Urinary bladder (tissue), 4 donors: Measurements from ENCODE around the gene CCDC40. TPM values are rescaled to one million over a fixed set of nuclear protein-coding genes. Genes with fewer than 3 reads are reported as not detected.

ENCODE experiments used
- DNase-seq: peaks from one replicate; pipeline ENCODE4 v3.0.0-alpha.2; 2015; ENCODE audit errors: extremely low spot score
- H3K27ac ChIP-seq: one replicate; pipeline ENCODE4 v1.5.1; 2013; ENCODE audit warnings: low read depth, mild to moderate bottlenecking, moderate library complexity
- H3K36me3 ChIP-seq: one replicate; pipeline ENCODE4 v1.6.1; 2013; ENCODE audit warnings: mild to moderate bottlenecking, moderate library complexity; ENCODE audit not compliant: insufficient read depth
- H3K4me1 ChIP-seq: one replicate; pipeline ENCODE4 v1.6.1; 2013; ENCODE audit warnings: mild to moderate bottlenecking, moderate library complexity; ENCODE audit not compliant: insufficient read depth
- H3K4me3 ChIP-seq: one replicate; pipeline ENCODE4 v1.5.1; 2013; ENCODE audit warnings: low read depth, low read length
- WGBS: extraction: QIAGEN DNeasy Blood & Tissue Kit; methylation state at CpG from one replicate; pipeline ENCODE4 v1.1.7; 2013; 5-methylcytosine and 5-hydroxymethylcytosine counted together
- polyA plus RNA-seq: library from polyadenylated mRNA; stranded (reverse); fragments of 200-250 nt; gene quantifications from one replicate; pipeline ENCODE4 v1.2.3, GENCODE V29; 2013
- total RNA-seq: library from RNA; depleted of rRNA; stranded (reverse); fragments of >200 nt; gene quantifications from one replicate; pipeline ENCODE4 v1.2.3, GENCODE V29; 2014
- donor health status: healthy with polysubstance abuse.
- donor health status: healthy.

Gene CCDC40
- total and polyA plus RNA-seq, 2 donors: 2.2 to 8.0 TPM

DNA sequence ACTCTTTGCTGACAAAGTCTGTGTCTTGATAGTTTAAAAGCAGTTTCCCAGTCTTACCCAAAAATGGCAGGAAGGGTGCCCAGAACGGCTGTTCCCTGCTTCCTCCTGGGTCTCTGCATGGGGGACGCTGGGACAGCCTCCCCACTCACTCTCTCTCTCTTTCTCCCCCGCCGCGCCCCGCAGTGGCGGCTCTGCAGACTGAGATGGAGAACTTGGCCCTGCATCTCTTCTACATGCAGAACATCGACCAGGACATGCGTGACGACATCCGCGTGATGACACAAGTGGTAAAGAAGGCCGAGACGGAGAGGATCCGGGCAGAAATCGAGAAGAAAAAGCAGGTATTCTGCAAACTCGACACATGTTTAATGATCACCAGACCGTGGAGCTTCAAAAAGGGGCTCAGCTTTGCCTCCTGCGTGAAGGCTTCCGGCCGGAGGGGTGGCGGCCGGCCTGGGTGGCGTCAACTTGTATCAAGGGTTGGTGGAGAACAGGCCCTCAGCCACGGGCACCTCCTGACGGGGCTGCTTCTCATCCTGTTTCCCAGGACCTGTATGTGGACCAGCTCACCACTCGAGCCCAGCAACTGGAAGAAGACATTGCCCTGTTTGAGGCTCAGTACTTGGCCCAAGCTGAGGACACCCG lies 22.0 kb downstream of the CCDC40 start:
- H3K27ac ChIP-seq: no peak overlapping the region
- H3K36me3 ChIP-seq: no peaks in the 10 kb centered on the region
- H3K4me1 ChIP-seq: no peaks in the 10 kb centered on the region
- WGBS: 96% methylated on average over 28 of the region's 28 CpGs
- no peak overlapping the region for H3K4me3 ChIP-seq
- no peak for DNase-seq

DNA sequence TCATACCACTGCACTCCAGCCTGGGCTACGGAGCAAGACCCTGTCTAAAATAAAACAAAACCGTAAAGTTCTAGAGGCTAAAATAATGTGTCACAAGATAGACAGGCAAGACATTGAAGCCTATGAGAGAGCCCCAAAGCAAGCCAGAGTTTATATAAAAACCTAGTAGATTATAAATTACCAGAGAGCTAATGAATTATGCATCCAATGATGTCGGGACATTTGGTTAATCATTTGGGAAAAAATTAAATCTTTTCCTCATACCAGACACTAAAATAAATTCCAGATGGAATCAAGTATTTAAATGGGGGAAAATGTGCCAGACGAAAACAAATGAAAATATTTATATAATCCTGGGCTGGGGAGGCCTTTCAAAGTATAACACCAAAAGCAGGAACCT lies 24.2 kb downstream of the CCDC40 start:
- 67% methylated on average over 4 of the region's 4 CpGs for WGBS
- Histone ChIP-seq H3K36me3 (no peaks in the 10 kb centered on the region), H3K4me3 (no peak overlapping the region), H3K27ac (no peak overlapping the region), H3K4me1 (no peaks in the 10 kb centered on the region)
- DNase-seq: no peak

DNA sequence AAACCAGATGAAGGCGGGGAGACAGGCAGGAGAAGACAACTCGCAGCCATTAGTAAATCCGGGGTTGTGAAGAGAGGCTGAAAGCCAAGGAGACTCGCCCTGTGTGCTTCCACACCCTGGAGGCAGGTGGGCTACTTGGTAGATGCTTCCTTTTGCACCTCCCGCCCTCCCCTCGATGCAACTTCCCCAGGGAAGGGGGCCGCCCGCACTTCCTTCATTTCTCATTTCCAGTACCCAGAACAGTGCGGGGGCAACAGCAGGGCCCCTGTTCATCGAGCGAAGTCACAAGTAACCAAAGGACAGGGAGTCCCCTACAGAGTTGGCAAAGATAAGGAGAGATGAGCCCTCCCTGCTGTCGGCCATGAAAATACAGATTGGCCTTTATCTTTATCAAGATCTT lies 25.0 kb downstream of the CCDC40 start:
- H3K4me3 ChIP-seq: no peak overlapping the region
- no peaks in the 10 kb centered on the region for H3K4me1 ChIP-seq
- no peaks in the 10 kb centered on the region for H3K36me3 ChIP-seq
- DNase-seq: no peak
- 91% methylated on average over 12 of the region's 12 CpGs for WGBS
- H3K27ac ChIP-seq: no peak overlapping the region

DNA sequence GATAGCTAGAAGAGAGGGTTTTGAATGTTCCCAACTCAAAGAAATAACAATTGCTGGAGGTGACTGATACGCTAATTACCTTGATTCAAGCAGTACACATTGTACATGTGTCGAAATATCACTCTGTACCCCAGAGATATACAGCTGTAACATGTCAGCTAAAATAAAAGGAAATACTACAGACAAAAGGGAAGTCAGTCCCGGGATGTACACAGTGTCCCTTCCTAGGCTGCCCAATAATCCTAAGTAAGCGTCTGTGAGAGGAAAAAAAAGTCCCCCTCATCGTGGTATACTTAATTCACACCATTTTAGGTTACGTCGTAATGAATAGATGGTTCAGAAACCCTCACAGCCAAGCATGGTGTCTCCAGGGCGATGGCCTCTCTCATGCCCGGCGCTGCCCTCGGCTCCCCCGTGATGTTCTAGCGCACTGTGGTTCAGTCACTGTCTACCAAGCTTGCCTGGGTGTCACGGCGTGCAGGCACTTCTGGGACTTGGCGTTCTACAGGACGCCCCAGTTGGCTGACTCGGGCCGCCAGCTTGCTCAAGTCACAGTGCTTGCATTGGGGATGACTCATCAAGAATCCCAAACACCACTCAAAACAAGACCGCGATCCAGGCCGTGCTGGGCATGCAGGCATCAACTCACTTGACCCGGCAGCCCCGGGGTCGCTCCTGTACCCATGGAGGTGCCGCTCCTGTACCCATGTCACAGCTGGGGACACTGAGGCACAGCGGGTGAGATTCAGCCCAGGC lies 27.6 kb downstream of the CCDC40 start:
- no peak for DNase-seq
- Histone ChIP-seq H3K36me3 (no peaks in the 10 kb centered on the region), H3K4me1 (no peaks in the 10 kb centered on the region), H3K27ac (no peak overlapping the region), H3K4me3 (no peak overlapping the region)
- WGBS: 80% methylated on average over 27 of the region's 27 CpGs

DNA sequence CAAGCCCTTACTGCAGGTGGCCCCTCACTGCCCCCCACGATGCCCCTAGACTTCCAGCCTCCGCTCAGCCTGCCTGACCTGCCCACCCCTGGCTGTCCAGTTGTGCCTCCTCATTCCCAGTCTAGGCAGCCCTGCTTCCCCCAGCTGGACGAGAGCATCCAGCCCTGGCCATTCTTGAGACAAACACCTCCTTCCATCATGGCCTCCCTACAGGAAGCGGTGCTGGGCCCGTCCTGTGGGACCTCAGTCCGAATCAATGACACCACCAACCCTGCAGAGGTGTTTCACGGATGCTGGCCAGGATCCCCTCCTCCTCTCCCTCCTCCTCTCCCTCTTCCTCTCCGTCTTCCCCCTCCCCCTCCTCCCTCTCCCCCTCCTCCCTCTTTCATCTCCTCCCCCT lies 28.3 kb downstream of the CCDC40 start:
- Histone ChIP-seq H3K4me3 (no peak overlapping the region), H3K36me3 (no peaks in the 10 kb centered on the region), H3K4me1 (no peaks in the 10 kb centered on the region), H3K27ac (no peak overlapping the region)
- 76% methylated on average over 8 of the region's 8 CpGs for WGBS
- no peak for DNase-seq

DNA sequence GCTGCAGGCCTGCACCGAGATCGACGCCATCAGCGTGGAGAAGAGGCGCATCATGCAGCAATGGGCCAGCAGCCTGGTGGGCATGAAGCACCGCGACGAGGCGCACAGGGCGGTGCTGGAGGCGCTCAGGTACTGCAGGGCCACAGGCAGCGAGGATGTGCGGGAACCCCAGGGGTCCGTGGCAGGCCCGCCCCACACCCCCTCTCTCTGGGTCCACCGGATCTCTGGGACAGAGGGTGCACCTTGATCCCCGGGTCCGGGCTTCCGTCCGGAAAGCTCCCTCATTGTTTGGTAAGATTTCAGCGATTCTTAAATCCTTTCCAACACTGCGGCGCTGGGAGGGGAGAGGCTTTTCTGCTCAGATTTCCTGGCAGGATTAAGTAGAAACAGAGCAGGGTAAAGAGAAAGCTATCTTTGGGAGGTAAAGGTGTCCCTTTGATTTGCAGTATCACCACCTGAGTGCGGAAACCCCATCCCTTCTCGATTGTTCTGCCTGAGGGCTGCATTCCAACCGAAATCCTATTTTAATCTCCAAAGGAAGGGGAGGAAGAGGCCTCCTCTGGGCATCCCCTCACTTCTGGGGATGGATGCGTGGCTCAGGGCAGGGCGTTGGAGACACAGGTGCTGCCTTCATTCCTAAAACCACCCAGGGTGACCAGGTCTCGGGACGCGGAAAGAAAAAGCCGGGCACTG lies 29.2 kb downstream of the CCDC40 start:
- H3K4me3 ChIP-seq: no peak overlapping the region
- WGBS: 84% methylated on average over 32 of the region's 32 CpGs
- no peaks in the 10 kb centered on the region for H3K4me1 ChIP-seq
- no peak for DNase-seq
- no peak overlapping the region for H3K27ac ChIP-seq
- H3K36me3 ChIP-seq: no peaks in the 10 kb centered on the region

DNA sequence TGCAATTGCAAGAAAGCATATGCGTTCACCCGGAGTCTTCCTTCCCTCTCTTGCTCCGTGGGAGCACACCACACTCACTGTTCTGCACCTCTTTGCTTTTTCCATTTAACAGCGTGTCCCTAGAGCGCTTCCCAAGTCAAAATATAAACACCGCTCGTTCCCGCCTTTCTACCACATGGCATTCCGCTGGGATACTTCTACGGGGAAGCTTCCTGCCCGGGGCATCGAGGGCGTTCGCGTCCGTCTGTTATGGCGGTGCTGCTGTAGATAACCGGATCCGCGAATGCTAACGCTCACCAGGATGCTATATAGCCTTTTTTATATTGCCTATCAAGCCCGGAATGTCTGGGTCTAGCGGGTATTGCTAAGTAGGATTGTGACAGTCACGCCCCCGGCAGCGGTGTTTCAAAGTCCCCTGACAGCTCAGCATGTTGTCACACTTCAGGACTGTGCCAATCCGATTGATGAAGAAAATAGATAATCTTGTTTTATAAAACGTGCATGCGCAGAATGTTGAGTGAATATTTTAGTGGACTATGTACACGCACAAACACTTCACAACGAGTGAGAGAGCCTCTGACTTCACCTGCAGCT lies 31.0 kb downstream of the CCDC40 start:
- no peak for DNase-seq
- Histone ChIP-seq H3K4me1 (no peaks in the 10 kb centered on the region), H3K27ac (no peak overlapping the region), H3K4me3 (no peak overlapping the region), H3K36me3 (no peaks in the 10 kb centered on the region)
- 92% methylated on average over 31 of the region's 31 CpGs for WGBS

DNA sequence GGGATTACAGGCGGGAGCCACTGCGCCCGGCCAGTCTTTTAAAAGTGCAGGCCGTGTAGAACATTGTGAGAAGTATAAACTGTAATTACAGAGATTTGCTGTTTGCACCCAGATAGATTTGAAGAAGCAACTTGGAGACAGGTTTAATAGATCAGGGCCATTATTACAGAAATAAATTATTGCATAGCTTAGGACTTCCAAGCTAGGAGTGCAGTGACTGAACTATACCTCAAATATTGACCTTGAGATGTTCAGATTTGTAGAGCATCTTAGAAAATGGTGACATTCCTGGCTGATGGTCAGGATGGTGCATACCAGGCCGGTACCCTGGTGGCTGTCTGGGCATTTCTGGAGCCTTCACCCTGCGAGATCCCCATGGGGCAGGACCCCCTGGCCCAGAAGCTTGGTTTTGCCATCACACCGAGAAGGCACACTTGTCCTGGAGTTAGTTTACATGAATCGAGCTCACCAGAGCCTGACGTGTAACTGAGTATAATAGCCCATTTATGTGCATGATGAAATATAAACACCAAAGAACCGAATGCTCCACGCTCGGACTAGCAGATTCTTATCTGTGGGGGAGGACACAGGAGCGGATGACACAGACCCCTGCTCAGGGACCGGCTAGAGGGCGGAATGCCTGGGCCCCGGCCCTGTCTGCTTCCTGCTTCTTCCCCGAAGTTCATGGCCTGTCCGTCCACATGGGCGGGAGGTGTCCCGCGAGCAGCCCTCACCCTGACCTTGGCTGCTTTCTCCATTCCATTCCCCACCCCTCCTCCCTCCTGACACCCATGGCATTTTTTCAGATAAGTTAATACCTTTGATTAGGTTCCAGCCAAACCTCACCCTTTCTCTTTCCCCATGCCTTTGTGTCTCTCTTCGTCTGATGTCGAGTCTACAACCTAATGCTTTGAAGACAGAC lies 32.1 kb downstream of the CCDC40 start:
- H3K4me3 ChIP-seq: no peak overlapping the region
- 34% methylated on average over 23 of the region's 23 CpGs for WGBS

DNA sequence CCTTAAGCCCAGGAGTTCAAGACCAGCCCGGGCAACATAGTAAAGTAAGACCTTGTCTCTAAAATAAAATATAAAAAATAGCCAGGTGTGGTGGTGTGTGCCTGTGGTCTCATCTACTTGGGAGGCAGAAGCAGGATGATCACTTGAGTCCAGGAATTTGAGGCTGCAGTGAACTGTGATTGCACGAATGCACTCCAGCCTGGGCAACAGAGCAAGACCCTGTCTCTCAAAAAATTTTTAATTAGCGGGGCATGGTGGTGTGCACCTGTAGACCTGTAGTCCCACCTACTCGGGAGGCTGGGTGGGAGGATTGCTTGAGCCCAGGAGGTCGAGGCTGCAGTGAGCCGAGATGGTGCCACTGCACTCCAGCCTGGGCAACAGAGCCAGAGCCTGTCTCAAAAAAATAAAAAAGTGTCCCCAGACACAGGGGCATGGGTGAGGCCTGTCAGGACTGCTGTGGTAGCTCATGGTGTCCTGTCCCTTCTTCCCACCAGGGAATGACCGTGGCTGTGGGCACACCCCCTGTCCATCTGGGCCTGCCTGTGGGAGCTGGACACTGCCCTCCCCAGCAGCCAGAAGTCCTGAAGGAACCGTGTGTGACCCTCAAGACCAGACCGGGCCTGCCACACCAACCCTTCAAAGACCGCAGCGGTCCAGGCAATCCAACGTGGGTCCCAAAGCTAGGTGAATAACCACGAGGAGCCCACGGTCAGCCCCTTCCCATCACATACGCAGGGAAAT lies 34.1 kb downstream of the CCDC40 start:
- Histone ChIP-seq H3K27ac (peak overlapping the region; percentile 30), H3K4me1 (no peaks in the 10 kb centered on the region), H3K4me3 (peak overlapping the region; percentile 4), H3K36me3 (no peaks in the 10 kb centered on the region)
- no peak for DNase-seq
- WGBS: 79% methylated on average over 15 of the region's 15 CpGs

More for the DNA sequence above, 32.1 kb downstream of the CCDC40 start:
- H3K36me3 ChIP-seq: no peaks in the 10 kb centered on the region
- H3K4me1 ChIP-seq: no peaks in the 10 kb centered on the region
- peak; percentile 31 for DNase-seq
- H3K27ac ChIP-seq: peak overlapping the region; percentile 38

DNA sequence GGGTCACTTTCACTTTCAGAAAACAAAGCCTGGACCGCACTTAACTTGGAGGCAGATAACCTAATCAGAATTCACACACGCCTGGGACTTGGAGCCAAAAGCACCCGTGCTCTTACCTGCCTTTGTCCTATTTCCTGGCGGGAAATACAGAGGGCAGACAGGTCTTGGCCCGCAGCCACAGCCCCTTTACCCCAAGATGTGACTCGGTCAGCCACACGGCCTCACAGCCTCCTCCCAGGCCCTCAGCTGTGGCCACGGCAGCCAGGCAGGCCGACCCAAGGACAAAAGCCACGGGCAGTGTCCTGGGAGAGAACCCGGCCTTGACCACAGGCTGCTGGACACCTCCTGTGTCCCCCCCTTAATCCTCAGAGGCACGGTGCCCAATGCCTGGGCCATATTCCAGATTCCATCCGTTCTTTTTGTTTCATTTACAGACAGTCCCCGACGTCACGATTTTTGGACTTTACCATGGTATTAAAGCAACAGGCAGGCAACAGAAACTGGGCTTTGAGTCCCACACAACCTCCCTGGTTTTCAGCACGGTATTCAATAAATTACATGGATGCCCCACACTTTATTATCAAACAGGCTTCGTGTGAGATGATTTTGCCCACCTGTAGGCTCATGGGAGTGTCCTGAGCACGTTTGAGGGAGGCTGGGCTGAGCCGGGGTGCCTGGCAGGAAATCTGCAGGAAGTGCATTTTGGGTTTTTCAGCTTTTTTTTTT lies 34.8 kb downstream of the CCDC40 start:
- DNase-seq: no peak
- WGBS: 19% methylated on average over 20 of the region's 20 CpGs

DNA sequence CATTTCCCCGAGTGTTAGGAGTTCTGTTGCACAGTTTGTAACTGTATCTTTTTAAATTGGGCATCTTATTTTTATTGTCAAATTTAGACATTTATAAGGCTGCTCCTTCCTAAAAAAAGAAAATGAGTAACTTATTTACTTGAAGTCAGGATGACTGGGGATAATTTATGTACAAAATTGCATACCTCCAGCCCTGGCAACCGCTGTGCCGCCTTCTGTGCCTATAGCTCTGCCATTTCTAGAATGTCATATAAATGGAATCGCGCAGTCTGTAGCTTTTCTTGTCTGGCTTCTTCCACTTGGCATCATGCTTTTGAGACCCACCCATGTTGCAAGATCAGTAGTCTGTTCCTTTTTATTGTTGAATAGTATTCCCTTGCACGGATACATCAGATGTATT lies 36.0 kb downstream of the CCDC40 start:
- Histone ChIP-seq H3K36me3 (no peaks in the 10 kb centered on the region), H3K27ac (no peak overlapping the region), H3K4me3 (no peak overlapping the region), H3K4me1 (no peaks in the 10 kb centered on the region)
- WGBS: 89% methylated on average over 6 of the region's 6 CpGs
- no peak for DNase-seq

More for the DNA sequence above, 34.8 kb downstream of the CCDC40 start:
- H3K36me3 ChIP-seq: no peaks in the 10 kb centered on the region
- peak overlapping the region; percentile 30 for H3K27ac ChIP-seq
- peak overlapping the region; percentile 4 for H3K4me3 ChIP-seq
- no peaks in the 10 kb centered on the region for H3K4me1 ChIP-seq

DNA sequence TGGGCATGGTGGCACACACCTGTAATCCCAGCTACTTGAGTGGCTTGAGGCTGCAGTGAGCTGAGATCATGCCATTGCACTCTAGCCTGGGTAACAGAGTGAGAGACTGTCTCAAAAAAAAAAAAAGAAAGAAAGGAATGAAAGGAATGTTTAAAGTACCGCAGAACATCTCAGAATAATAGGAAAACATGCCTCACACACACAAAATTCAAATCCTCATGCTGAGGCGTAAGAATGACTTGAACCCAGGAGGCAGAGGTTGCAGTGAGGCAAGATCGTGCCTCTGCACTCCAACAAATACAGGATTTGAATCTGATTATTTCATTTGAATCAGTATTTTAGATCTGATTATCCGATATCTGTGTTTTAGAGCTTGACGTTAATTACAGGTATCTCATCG lies 43.6 kb downstream of the CCDC40 start:
- 84% methylated on average over 6 of the region's 6 CpGs for WGBS
- DNase-seq: no peak
- Histone ChIP-seq H3K27ac (no peak overlapping the region), H3K36me3 (no peaks in the 10 kb centered on the region), H3K4me3 (no peak overlapping the region), H3K4me1 (no peaks in the 10 kb centered on the region)
